GM04504 (cell line): ENCODE data around the gene TBC1D14.
"Not testable (repeated sequence)": the region's sequence is repeated elsewhere in the genome, so short reads cannot be mapped to it uniquely, and the experiment has no call there.

Source experiments
- DNase-seq: peaks from one replicate; pipeline ENCODE4 v3.0.0-alpha.2; 2012; ENCODE audit warnings: low read depth

TBC1D14 gene

GRCh38 chr4:7063362-7063761 lies 153.7 kb downstream of the TBC1D14 start:
- no peak for DNase-seq

- DNase-seq, result no peak
Observed at GRCh38 chr4:7066006-7066405, 156.4 kb downstream of the TBC1D14 start.

DNA sequence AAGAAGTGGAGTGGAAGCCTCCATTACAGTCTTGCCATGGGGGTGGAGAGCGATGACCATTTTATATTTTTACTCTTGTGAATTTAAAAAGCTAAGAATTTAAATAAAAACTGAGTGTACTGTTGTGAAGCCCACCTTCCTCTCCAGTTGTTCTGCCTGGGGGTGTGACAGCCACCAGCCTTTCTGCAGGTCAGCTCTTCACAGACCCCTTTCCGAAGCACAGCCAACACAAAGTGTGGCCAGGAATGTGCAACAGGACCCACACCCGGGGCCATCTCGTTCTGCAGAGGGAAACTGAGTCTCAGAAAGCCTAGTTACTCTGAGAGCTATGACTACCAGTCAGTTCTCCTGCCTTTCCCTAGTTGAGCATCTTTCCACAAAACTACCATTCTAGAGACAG lies 156.9 kb downstream of the TBC1D14 start:
- no peak for DNase-seq

DNA sequence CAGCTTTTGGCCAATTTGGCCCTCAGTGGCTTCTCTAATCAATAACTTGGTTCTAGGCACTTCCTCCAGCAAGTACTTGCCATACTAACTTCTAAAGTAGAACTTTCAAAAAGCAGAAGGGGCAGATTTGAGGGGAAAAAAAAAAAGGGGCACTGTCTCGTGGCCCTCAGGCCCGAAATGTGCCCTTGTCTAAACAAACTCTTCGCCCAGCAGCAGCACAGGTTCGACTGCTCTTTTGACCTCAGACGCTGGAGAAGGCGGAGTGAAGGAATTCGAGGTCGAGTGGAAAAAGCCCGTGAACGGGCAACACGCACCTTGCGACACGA lies 157.5 kb downstream of the TBC1D14 start:
- DNase-seq, result no peak

DNA sequence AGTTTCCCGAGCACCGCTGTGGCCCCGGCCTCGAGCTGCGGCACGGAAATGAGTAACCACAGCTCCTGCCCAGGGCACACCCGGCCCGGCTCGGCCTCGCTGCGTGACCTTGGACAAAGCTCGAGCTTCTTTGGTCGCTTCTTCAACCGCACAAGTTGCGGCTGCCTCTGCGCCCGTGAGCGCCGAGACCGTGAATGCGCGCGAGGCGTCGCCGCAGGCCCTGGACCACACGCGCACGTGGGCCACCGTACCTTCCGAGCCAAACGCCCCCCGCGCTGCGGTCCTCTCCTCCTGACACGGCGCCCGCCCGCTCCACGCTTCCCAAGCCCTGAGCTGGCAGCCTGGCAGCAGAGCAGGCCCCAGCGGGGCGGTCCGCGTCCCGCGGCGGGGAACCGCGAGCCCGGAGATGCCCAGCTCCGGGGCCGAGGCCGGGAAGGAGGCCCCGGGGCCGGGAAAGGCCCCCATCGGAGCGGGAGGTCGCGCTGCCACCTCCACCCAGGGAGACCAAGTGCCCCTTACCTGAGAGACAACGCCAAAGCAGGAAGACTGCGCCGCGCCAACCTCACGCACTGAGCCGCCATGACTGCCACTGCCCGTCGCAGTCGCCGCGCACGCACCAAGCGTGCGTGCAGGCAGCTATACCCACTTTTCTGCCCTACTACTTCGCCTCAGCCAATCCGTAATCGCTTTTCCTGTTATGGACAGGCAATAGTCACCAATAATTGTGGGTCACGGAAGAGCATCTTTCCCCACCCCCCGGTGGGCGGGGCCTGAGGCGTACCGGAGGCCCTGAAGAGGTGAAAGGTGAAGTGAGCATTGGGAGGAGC lies 158.0 kb downstream of the TBC1D14 start, which contains the start of gene GRPEL1:
TSS of gene GRPEL1 (minus strand) at position 613 of the 827 bp plus-strand sequence. CDS start at position 581, 32 bp downstream.
- peak; percentile 99 for DNase-seq

DNA sequence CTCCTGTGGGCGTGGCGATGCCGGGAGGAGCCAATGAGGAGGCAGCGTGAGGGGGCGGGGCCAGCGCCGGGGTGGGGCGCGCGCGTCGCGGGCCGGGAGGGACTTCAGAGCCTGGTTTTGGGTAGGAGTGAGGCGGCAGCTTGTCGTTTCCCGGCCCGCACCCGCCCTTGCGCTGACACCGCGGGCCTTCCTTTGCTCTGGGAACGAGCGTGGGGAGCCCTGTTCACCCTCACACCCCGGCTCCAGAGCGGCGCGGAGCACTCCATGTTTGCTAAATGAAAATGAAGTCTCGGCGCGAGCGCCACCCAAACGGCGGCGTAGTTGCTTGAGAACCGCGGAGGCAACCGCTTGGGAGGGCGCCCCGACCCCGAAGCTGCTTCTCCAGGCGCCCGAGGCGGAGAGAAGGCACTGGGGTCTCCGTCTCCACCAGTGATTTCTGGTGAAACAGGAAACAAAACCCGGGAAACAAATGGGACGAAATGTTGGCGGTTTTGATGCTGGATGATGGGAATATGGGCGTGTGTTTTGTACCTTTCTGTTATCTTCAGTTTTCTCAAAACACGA lies 158.7 kb downstream of the TBC1D14 start:
- DNase-seq, result no peak

DNA sequence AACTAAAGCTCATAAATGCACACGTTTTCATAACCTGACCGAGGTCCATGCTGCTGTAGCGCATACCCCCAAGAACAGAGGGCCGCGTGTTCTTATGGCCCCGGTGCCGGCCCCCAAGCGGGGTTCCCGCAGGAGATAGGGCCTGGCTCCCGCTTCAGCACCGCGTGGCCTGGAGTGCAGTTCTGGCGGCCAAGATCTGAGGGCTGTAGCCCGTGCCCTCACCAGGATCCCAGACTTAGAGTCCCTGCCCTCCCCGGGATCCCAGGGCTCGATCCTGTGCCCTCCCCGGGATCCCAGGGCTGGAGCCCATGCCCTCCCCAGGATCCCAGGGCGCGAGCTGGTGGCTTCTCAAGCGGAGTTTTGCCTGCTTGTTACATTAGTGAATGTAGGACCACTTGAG lies 159.3 kb downstream of the TBC1D14 start:
- DNase-seq, result no peak

DNA sequence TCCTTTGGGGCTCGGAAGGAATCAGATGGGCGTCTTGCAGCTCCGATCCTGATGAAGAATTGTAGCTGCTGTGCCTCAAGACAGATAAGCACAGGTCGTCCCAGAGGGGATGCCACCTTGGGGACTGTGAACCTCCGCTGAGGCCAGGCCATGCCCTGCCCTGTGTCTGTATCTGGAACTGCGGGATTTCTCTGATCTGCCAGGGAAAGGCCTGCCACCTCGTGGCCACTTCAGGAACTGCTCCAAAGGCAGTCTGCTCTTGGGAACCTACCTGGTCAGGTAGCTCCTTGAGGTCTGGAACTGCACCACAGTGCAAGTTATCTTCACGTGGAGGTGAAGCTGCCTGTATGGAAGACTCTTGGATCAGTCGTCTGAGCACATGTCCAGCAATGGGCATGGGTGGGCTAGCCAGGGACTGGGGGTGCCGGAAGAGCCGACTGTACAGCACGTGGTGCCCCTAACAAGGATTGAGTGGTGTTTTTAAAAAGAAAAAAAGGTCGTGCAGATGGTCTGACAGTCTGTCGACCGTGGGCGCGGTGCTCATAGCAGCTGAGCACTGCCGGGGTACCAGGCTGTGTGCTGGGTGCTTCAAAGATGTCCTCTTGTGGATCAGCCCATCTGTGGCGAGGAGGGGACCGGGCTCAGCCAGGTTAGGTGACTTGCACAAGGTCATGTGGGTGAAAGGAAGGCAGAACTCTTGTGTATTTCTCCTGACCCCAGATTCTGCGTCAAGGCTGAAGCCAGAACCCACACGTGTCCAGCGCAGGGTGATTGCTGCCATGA lies 161.3 kb downstream of the TBC1D14 start:
- peak; percentile 35 for DNase-seq

GRCh38 chr4:7073059-7073458 lies 163.4 kb downstream of the TBC1D14 start:
- DNase-seq, result no peak

GRCh38 chr4:7073526-7074390 lies 164.1 kb downstream of the TBC1D14 start:
- DNase-seq, result peak; percentile 10

DNA sequence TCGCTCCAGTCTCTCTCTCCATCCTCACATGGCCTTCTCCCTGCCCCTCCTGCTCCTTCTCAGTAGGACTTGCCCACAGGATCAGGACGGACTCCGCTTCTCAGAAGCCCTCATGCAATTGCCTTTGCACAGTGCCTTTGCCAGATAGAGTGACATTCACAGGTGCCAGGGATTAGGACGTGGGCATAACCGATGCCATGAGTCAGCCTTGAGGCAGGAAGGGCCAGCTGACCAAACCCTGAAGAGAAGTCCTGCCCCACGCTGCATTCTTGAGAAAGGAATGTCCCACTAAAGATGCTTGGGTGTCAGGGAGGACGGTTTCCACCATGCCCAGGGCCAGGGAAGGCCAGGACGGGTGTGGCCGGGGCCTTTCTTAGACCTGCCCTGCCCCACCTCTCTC lies 164.8 kb downstream of the TBC1D14 start:
- no peak for DNase-seq

- peak; percentile 10 for DNase-seq
Observed at GRCh38 chr4:7075962-7076695, 166.5 kb downstream of the TBC1D14 start.

GRCh38 chr4:7076696-7077082 lies 167.1 kb downstream of the TBC1D14 start:
- DNase-seq, result no peak

- no peak for DNase-seq
Observed at GRCh38 chr4:7077371-7077770, 167.7 kb downstream of the TBC1D14 start.

- DNase-seq, result no peak
Observed at GRCh38 chr4:7078025-7078424, 168.4 kb downstream of the TBC1D14 start.

GRCh38 chr4:7079483-7079882 lies 169.9 kb downstream of the TBC1D14 start:
- not testable (repeated sequence) for DNase-seq

GRCh38 chr4:7079909-7080308 lies 170.3 kb downstream of the TBC1D14 start:
- DNase-seq, result not testable (repeated sequence)
